ENCODE data around the gene FHOD3.

Gene FHOD3

GRCh38 chr18:36300211-36300610 is 2.7 kb downstream of the FHOD3 start:
- no peak overlapping the region for H3K4me3 ChIP-seq (ENCODE audit: low read depth, low read length)
- DNase-seq (ENCODE audit: low read depth): no peak
- no peak for TF ChIP-seq CTCF (IDR thresholded peaks at IDR 0.05; ENCODE audit: control insufficient read depth, extremely low read depth, insufficient read depth)

GRCh38 chr18:36301884-36302283 is 4.4 kb downstream of the FHOD3 start:
- DNase-seq (ENCODE audit: low read depth): no peak
- no peak overlapping the region for H3K4me3 ChIP-seq (ENCODE audit: low read depth, low read length)
- no peak for TF ChIP-seq CTCF (IDR thresholded peaks at IDR 0.05; ENCODE audit: control insufficient read depth, extremely low read depth, insufficient read depth)

GRCh38 chr18:36302676-36303075 is 5.2 kb downstream of the FHOD3 start:
- DNase-seq (ENCODE audit: low read depth): no peak
- TF ChIP-seq CTCF (IDR thresholded peaks at IDR 0.05; ENCODE audit: control insufficient read depth, extremely low read depth, insufficient read depth): no peak
- no peak overlapping the region for H3K4me3 ChIP-seq (ENCODE audit: low read depth, low read length)

- H3K4me3 ChIP-seq (ENCODE audit: low read depth, low read length): no peak overlapping the region
- DNase-seq (ENCODE audit: low read depth): no peak
- no peak for TF ChIP-seq CTCF (IDR thresholded peaks at IDR 0.05; ENCODE audit: control insufficient read depth, extremely low read depth, insufficient read depth)
Measured at GRCh38 chr18:36303211-36303844, 5.8 kb downstream of the FHOD3 start.

GRCh38 chr18:36304723-36305122 is 7.2 kb downstream of the FHOD3 start:
- no peak for DNase-seq (ENCODE audit: low read depth)
- no peak for TF ChIP-seq CTCF (IDR thresholded peaks at IDR 0.05; ENCODE audit: control insufficient read depth, extremely low read depth, insufficient read depth)
- no peak overlapping the region for H3K4me3 ChIP-seq (ENCODE audit: low read depth, low read length)

- TF ChIP-seq CTCF (IDR thresholded peaks at IDR 0.05; ENCODE audit: control insufficient read depth, extremely low read depth, insufficient read depth): no peak
- no peak overlapping the region for H3K4me3 ChIP-seq (ENCODE audit: low read depth, low read length)
- DNase-seq (ENCODE audit: low read depth): no peak
Measured at GRCh38 chr18:36305375-36305774, 7.9 kb downstream of the FHOD3 start.

GRCh38 chr18:36307513-36307912 is 10.0 kb downstream of the FHOD3 start:
- no peak for TF ChIP-seq CTCF (IDR thresholded peaks at IDR 0.05; ENCODE audit: control insufficient read depth, extremely low read depth, insufficient read depth)
- DNase-seq (ENCODE audit: low read depth): no peak

More at GRCh38 chr18:36307513-36307912, 10.0 kb downstream of the FHOD3 start:
- H3K4me3 ChIP-seq (ENCODE audit: low read depth, low read length): no peak overlapping the region

Measured in LNCaP clone FGC (cell line).